GM18870 (cell line): ENCODE data around the gene TCF23.
"Not testable (repeated sequence)": the region's sequence is repeated elsewhere in the genome, so short reads cannot be mapped to it uniquely, and the experiment has no call there.

ENCODE experiments used
- ATAC-seq: cut with Tn5 transposase; IDR thresholded peaks from one replicate; pipeline ENCODE4 v1.9.1; 2021; ENCODE audit warnings: moderate library complexity; ENCODE audit not compliant: unreplicated experiment

TCF23 gene

GRCh38 chr2:27148801-27149439 lies at the start of gene TCF23:
Gene TCF23, plus strand, starts transcription at chr2:27149004. Its CDS starts 130 bp downstream, at chr2:27149134.
- no peak for ATAC-seq

- no peak for ATAC-seq
These were observed 49.4 kb upstream of the TCF23 start for GRCh38 chr2:27099334-27099955.

- ATAC-seq = no peak
These were observed 48.8 kb upstream of the TCF23 start for GRCh38 chr2:27100036-27100435.

DNA sequence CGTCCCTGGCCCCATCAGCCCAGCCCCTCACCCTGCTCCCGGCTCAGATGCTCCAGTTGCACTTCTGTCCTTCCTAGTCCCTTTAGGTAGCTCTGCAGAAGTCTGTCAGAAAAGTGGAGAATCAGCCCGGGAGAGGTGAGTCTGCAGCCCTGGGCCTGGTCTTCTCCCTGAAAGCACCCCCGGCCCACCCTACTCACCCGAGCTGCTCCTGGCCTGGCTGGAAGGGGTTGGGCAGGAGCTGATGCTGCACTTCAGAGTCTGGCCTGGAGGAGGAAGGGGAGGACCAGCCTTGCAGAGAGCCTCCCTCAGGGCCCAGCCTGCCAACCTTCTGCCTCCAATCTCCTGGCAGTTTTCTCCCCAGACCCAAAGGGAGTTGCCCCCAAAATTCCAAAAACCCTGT lies 46.5 kb upstream of the TCF23 start:
- no peak for ATAC-seq

DNA sequence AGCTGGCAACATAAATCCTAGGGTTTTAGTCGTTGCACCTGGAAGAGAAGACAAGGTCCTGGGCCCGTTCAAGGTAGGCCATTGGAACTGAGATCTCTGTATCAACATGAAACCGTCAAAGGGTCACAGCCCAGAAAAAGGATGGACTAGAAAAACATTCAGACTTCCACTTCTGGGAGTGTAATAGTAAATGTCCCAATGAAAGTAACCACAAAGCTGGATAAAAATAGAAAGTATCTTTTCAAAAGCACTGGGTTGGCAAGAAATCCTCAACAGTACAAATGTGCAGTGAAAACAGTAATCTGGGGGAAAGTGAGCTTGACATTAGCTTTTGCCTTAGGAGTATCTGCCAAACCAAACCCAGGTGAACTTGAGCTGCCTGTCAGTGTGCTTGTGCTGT lies 42.8 kb upstream of the TCF23 start:
- ATAC-seq = no peak

- ATAC-seq = no peak
These were observed 40.6 kb upstream of the TCF23 start for GRCh38 chr2:27108221-27108620.

- ATAC-seq = no peak
These were observed 39.7 kb upstream of the TCF23 start for GRCh38 chr2:27109083-27109482.

DNA sequence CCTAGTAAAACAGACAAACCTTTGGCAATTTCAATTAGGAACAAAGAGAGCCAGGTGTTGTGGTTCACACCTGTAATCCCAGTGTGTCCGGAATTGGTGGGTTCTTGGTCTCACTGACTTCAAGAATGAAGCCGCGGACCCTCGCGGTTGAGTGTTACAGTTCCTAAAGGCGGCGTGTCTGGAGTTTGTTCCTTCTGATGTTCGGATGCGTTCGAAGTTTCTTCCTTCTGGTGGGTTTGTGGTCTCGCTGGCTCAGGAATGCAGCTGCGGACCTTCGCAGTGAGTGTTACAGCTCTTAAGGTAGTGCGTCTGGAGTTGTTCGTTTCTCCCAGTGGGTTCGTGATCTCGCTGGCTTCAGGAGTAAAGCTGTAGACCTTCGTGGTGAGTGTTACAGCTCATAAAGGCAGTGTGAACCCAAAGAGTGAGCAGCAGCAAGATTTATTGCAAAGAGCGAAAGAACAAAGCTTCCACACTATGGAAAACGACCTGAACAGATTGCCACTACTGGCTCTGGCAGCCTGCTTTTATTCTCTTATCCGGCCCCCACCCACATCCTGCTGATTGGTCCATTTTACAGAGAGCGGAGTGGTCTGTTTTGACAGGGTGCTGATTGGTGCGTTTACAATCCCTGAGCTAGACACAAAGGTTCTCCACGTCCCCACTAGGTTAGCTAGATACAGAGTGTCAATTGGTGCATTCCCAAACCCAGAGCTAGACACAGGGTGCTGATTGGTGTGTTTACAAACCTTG lies 38.0 kb upstream of the TCF23 start:
- not testable (repeated sequence) for ATAC-seq

- ATAC-seq = not testable (repeated sequence)
These were observed 37.3 kb upstream of the TCF23 start for GRCh38 chr2:27111392-27112078.

DNA sequence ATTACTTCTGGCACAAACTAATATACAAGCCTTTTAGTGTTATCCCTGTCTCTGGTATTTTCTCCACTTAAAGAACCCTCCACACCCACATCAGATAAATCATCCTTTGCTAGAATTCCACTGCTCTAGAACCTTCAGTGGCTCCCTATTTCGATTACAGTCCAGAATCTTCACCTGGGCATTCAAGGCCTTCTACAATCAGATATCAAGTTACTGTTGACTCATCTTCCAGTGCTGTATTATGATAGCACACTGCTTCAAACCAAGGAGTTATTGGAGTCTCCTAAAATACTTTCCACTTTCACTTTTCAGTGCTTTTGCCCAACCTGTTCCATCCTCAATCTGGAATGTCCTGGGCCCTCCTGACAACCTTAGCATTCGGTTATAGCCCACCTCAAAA lies 33.3 kb upstream of the TCF23 start:
- ATAC-seq = no peak

DNA sequence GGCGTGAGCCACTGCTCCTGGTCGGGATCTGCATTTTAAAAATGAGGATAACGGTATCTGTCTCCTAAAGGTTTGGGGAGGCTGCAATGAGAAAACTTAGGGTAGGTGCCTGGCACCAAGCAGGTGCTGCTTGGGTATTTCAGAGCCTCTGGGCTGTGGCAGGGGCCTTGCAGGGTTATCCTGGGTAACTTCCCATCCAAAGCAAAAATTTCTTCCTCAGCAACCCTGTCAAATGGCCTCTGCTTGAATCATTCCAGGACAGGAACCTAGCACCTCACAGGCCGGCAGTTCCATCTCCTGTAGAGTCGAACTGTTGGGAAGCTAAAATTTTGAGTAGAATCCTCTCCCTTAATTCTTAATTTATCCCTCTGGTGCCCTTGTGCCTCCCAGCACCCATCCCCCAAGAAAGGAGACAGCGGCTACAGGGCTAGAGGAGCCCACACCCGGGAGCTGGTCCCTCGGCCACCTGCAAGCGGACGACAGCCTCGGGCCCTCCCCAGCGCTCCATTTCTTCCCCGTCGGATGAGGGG lies 30.7 kb upstream of the TCF23 start:
- no peak for ATAC-seq

- ATAC-seq = no peak
These were observed 30.1 kb upstream of the TCF23 start, which contains the start of gene CGREF1 for GRCh38 chr2:27118525-27119329. Gene CGREF1, minus strand, starts transcription at chr2:27119128. Its CDS starts 14,762 bp downstream, at chr2:27104366.

DNA sequence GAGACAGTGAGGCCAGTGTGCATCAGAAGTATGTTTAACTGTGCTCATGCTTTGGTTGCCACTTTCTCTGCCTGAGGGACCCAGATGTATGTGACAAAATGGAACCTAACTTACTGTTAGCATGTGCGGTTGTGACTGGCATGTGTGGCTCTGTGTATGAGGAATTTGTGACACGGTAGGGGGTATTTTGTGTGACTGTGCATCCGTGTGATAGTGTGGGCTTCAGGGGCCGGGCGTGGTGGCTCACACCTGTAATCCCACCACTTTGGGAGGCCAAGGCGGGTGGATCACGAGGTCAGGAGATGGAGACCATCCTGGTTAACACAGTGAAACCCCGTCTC lies 29.5 kb upstream of the TCF23 start:
- ATAC-seq = not testable (repeated sequence)

GRCh38 chr2:27121906-27122305 lies 26.9 kb upstream of the TCF23 start:
- ATAC-seq = no peak

GRCh38 chr2:27122791-27123190 lies 26.0 kb upstream of the TCF23 start:
- no peak for ATAC-seq

- ATAC-seq = no peak
These were observed 25.3 kb upstream of the TCF23 start, which contains the start of gene ABHD1 for GRCh38 chr2:27123302-27124150. Gene ABHD1, plus strand, starts transcription at chr2:27123815. Its CDS starts 134 bp downstream, at chr2:27123949.

- ATAC-seq = no peak
These were observed 23.7 kb upstream of the TCF23 start for GRCh38 chr2:27125104-27125503.

- ATAC-seq = no peak
These were observed 22.5 kb upstream of the TCF23 start for GRCh38 chr2:27126252-27126710.
